Measurements from ENCODE around the gene SNRPE.

GRCh38 chr1:203915811-203916210 lies 54.4 kb downstream of the SNRPE start:
- TF ChIP-seq CTCF (conservative IDR thresholded peaks at IDR 0.05; ENCODE audit: low read length): no peak
- no peak for TF ChIP-seq EZH2phosphoT487 (IDR thresholded peaks at IDR 0.05; ENCODE audit: borderline replicate concordance, low read depth, low read length)
